Heart left ventricle (tissue), 13 donors: Measurements from ENCODE around the gene STARD3NL.
"Not testable (repeated sequence)": the region's sequence is repeated elsewhere in the genome, so short reads cannot be mapped to it uniquely, and the experiment has no call there.

Experiments used
- POLR2A ChIP-seq, 2 donors: fragments of 450-650 bp; IDR thresholded peaks; one replicate each; pipeline ENCODE4 v1.6.1; 2017; ENCODE audit warnings: antibody characterized with exemption in 2 of 2, mild to moderate bottlenecking in 2 of 2, moderate library complexity in 2 of 2
- TF ChIP-seq, protein P1 (sequence below), 12 donors: fragments of 200-600 bp; sonication (generic) in 4 of 12; IDR thresholded peaks; one replicate each; pipeline versions ENCODE4 v1.5.0 to v1.8.0; 2018 to 2022; ENCODE audit warnings: antibody characterized with exemption in 12 of 12, mild to moderate bottlenecking in 5 of 12
- donor health status: ischemic (EF 13 %, LVEDD 7.1; RV severe dilation, severe dysfunction).
- donor health status: DM: no; HTN: yes; CAD: no.
- donor health status: DM: no; HTN: no; CAD: no.
- donor health status: ischemic (EF 25% LVEDD 6.9; RV normal size, moderate dysfunction).
- donor health status: ischemic (EF 25% LVEDD 5.7; RV mildly dilated, moderate dysfunction).
- donor health status: ischemic (EF 35%, LVEDD 5.7; RV mildly dilated, moderate dysfunction).
- donor health status: nonischemic (EF 11% LVEDD 7.7; RV severe dilation, severe dysfunction).
- donor health status: DM: yes; HTN: yes; CAD: no.
- donor health status: PGD.
- donor health status: ischemic (EF 29% LVEDD 5.4; RV normal size, mild dysfunction).
- donor health status: nonischemic (EF 23%, LVEDD 6.1; RV moderate dilation, normal function).

GRCh38 chr7:38262026-38262425 lies 84.0 kb downstream of the STARD3NL start:
- TF ChIP-seq POLR2A (IDR thresholded peaks at IDR 0.05) = not testable (repeated sequence)
- TF ChIP-seq, protein P1, sequence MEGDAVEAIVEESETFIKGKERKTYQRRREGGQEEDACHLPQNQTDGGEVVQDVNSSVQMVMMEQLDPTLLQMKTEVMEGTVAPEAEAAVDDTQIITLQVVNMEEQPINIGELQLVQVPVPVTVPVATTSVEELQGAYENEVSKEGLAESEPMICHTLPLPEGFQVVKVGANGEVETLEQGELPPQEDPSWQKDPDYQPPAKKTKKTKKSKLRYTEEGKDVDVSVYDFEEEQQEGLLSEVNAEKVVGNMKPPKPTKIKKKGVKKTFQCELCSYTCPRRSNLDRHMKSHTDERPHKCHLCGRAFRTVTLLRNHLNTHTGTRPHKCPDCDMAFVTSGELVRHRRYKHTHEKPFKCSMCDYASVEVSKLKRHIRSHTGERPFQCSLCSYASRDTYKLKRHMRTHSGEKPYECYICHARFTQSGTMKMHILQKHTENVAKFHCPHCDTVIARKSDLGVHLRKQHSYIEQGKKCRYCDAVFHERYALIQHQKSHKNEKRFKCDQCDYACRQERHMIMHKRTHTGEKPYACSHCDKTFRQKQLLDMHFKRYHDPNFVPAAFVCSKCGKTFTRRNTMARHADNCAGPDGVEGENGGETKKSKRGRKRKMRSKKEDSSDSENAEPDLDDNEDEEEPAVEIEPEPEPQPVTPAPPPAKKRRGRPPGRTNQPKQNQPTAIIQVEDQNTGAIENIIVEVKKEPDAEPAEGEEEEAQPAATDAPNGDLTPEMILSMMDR (IDR thresholded peaks at IDR 0.05) = not testable (repeated sequence)
